Endothelial cell of umbilical vein (primary cell): Measurements from ENCODE around the gene MAFF.

Experiments used
- CTCF ChIP-seq, 2 donors: IDR thresholded peaks; 1 replicate in 1 of 2; 2 replicates in 1 of 2; pipeline ENCODE4 v1.5.1; 2011; ENCODE audit warnings: low read length in 2 of 2, mild to moderate bottlenecking in 2 of 2, moderate library complexity in 2 of 2, control low read depth in 1 of 2, inconsistent platforms in 1 of 2, low read depth in 1 of 2; ENCODE audit not compliant: insufficient read depth in 1 of 2; ENCODE audit errors: extremely low read depth in 1 of 2
- EZH2 ChIP-seq: IDR thresholded peaks from 2 replicates; pipeline ENCODE4 v1.6.1; 2012; ENCODE audit warnings: borderline replicate concordance, low read depth, mild to moderate bottlenecking, moderate library complexity, low read length, inconsistent platforms; ENCODE audit not compliant: severe bottlenecking
- JUN ChIP-seq: IDR thresholded peaks from 2 replicates; pipeline ENCODE4 v1.6.1; 2011; ENCODE audit warnings: borderline replicate concordance, low read depth; ENCODE audit not compliant: insufficient read length, insufficient read depth
- MAX ChIP-seq: IDR thresholded peaks from 2 replicates; pipeline ENCODE4 v1.6.1; 2011; ENCODE audit not compliant: insufficient read depth, insufficient read length
- MYC ChIP-seq: IDR thresholded peaks from one replicate; pipeline ENCODE4 v1.6.1; 2011; ENCODE audit warnings: mild to moderate bottlenecking, low read depth, low read length
- POLR2A ChIP-seq: IDR thresholded peaks from 2 replicates; pipeline ENCODE4 v1.6.1; 2012; ENCODE audit warnings: low read depth, mild to moderate bottlenecking, control low read depth, low read length
- POLR2AphosphoS5 ChIP-seq: IDR thresholded peaks from 2 replicates; pipeline ENCODE4 v1.6.1; 2012; ENCODE audit warnings: low read depth, mild to moderate bottlenecking, control low read depth, low read length, moderate library complexity; ENCODE audit not compliant: insufficient read depth

DNA sequence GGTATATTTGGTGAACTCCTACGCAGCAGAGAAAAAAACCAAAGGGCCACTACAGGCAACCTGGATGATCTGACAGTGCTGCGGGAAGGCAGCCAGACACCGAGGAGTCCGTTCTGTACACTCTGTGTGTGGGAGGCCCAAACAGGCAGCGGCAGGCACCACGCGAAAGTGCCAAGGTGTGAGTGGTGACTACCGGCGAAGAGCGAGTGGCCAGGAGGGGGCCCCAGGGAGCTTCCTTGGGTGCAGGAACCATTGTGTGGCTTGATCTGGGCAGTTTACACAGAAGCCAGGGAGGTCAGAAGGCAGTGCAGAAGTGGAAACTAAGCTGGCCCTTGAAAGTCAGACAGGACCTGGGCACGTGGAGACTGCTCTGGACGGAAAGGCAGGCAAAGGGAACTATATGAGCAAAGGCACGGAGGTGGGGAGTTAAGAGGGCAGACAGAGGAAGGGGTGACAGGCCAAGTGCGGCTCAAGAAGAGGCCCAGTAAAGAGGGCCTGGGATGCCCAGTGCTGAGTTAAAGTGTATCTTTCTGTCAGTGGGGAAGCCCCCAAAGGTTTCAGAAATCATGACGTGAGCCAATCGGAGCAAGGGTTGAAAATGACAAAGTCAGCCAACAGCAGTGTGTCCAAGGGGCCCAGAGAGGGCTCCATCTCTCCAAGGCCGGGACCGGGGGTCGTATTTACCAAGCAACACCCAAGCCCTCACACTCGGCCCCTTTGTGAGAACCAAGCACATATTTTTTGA is 60.4 kb downstream of the MAFF start:
- TF ChIP-seq CTCF (IDR thresholded peaks at IDR 0.05; ENCODE audit: extremely low read depth in 1 of 2, insufficient read depth in 1 of 2, low read depth in 1 of 2, low read length in 2 of 2): peak; percentile 52 to 71
- TF ChIP-seq POLR2A: no peak
- TF ChIP-seq MYC: no peak
- TF ChIP-seq EZH2: no peak
- TF ChIP-seq POLR2AphosphoS5: no peak
- no peak for TF ChIP-seq JUN
- no peak for TF ChIP-seq MAX
